CD4-positive, alpha-beta T cell treated with Interleukin-15 for 1 hour (primary cell): ENCODE measurements around the gene ERCC3.
"Not testable (repeated sequence)": the region's sequence is repeated elsewhere in the genome, so short reads cannot be mapped to it uniquely, and the experiment has no call there.

Source experiments
- DNase-seq: peaks from one replicate; pipeline ENCODE4 v3.0.0-alpha.2; 2020

Gene ERCC3

DNA sequence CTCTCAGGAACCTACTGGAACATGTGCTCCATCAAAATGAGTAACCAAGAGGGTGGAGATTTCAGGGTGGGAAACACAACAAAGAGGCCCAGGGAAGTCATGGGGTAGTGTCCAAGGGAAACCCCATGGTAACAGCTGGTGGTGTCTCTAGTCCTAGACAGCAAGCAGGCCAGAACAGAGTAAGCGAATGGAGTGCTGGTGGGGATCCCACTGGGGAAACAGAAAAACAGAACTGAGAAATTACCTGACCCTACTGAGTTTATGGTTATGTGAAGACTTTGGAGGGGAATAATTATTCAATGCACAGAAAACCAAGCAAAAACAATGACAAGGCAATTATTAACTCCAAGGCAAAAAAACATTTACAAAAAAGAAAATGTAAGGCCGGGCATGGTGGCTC is 16.9 kb downstream of the ERCC3 start:
- DNase-seq = no peak

DNA sequence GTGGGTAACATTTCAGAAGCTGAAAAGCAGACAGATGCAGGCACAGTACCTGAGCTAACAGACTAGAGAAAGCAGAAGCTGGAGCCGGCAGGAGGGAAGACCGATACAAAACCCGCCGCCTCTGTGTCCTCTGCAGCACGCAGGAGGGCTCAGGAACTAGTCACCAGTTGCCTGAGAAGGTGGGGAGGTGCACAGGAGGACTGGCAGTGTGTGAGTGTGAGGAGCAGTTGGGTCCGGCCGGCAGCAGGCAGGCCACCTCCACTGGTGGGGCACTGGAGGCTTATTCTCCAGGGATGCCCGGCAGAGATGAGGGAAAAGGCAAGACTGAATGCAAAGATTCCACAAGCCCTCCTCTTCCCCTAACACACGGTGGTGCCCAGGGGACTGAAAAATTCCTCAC is 18.2 kb downstream of the ERCC3 start:
- DNase-seq = no peak

DNA sequence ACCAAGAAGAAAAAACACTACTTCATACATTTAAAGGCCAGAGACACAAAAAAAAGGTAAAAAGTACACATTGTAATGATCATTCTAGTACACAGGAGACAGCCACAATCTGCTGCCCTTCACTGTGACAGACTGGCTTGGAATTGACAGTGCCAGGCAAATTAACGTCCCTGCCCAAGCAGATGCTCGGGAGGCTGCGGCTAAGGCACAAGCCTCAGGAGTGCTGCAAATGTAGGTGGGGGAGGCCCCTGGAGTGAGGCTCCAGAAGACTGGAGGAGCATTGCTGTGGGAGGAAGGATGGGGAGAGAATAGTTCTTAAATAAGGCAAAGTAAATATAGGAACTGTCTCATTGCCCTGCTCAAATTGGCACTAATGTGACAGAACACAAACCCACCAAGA is 18.6 kb downstream of the ERCC3 start:
- no peak for DNase-seq

DNA sequence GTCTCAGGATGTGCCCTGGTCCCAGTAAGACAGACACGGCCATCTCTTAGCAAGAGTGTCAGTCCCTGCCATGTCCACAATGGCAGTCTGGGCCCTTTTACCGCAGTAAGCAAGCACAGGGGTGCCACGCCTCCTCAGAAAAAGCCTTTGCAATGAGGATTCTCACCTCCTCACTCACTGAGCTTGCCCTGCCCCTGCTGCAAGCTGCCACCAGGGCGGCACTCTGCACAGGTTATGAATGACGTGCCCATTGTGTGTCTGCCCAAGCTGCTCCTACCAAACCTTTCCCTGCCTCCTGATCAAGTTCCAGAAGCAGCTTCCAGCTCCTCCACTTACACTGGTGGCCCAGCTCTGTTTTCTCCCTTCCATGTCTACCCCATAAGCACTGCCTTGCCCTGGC is 23.3 kb downstream of the ERCC3 start:
- DNase-seq = no peak

DNA sequence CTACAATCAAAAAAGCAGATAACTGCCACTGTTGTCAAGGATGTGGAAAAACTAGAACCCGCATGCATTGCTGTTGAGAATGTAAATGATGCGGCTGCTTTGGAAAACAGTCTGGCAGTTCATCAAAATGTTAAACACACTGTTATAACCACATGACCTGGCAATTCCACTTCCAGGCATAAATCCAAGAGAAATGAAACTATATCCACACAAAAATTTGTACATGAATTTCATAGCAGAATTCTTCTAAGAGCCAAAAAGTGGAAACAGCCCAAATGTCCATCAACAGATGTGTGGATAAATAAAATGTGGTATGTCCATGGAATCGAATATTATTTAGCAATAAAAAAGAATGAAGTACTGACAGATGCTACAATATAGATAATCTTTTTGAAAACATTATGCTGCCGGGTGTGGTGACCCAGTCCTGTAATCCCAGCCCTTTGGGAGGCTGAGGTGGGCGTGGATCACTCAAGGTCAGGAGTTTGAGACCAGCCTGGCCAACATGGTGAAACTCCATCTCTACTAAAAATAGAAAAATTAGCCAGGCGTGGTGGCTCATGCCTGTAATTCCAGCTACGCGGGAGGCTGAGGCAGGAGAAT is 32.0 kb downstream of the ERCC3 start:
- DNase-seq = no peak

DNA sequence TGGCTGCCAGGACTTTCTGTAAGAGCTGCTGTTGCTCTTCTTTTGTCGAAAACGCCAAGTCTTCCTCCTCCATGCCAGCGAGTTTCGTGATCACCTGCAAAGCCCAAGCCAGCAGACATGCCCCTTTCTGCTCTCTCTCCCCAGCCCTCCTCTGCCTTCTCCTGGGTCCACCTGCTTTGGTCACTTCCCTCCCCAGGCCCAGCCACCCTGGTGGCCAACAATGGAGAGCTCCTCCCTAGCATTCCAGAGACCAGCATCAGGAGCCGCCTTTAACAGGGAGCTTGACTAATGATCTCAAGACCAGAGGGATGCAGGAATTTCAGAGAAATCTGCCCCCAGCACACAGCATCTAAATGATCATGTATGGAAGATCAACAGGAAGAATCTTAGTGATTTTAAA is 34.6 kb downstream of the ERCC3 start:
- DNase-seq = no peak

DNA sequence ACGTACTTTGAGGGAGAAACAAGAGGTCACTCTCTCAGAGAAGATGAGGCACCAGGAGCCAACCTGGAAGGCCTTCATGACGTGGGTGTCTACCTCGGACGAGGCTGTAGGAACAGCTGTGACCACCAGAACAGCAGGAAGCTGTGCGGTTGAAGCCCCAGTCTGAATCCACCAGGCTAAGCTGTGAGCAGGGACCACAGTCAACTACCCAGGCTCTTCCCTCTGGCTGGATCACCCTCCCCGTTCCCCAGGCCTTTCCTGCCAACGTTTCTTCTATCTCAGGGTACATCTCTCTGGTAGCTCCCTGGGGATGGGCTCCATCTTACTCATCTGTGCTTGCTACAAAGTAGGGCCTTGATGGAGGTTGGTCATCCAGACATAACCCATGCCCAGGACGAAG is 37.1 kb downstream of the ERCC3 start:
- DNase-seq = no peak

DNA sequence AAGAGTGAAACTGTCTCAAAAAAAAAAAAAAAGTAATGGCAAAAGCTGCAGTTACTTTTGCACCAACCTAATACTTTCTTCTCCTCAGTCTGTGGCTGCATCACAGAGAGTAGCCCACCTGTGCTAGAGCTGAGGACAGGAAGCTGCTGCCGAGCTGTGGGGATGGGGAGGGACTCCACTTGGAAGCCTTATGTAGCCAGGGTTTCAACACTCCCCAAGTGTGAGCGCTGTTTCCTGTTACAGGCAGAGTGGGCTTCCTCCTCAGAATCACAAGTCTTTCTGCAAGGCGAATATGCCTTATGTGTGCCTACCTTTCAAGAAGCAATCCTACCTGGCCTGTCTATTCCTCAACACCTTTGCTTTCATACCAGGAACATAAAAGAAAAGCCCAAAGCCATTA is 37.6 kb downstream of the ERCC3 start:
- DNase-seq = no peak

DNA sequence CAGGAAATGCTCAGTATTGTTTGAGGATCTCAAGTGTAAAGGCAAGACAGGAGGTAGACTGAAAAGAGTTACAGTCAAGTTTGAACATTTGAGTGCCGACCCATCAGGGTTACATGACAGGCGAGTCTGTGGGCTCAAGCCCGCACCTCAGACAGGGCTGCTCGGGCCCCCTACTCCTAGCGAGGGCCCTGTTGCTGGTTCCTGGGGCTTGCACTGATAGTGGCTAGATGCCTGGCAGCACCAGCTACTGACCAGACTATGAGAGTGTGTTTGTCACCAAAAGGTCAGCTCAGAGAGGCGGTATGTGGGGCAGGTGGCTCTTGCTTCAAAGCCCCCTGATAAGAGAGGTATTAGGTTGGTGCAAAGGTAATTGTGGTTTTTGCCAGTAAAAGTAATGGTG is 38.2 kb downstream of the ERCC3 start:
- DNase-seq = no peak

DNA sequence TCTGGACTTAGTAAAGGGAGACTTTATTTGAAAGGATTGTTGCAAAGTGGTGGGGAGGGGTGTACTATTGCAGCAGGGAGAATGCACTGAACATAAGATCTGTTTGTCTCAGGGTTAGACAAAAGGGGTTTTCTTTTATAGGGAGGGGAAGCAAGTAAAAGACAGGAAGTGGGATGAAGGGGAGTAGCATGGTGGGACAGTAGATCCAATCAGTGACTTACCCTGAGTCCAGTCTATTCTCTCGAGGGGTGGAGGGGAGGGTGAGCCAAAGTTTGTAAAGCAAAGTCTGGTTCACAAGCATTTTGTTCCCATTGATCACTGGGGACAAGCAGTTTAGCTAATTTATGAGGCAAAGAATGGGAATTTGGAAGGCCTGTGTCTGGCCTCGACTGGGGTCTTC is 38.8 kb downstream of the ERCC3 start:
- no peak for DNase-seq

DNA sequence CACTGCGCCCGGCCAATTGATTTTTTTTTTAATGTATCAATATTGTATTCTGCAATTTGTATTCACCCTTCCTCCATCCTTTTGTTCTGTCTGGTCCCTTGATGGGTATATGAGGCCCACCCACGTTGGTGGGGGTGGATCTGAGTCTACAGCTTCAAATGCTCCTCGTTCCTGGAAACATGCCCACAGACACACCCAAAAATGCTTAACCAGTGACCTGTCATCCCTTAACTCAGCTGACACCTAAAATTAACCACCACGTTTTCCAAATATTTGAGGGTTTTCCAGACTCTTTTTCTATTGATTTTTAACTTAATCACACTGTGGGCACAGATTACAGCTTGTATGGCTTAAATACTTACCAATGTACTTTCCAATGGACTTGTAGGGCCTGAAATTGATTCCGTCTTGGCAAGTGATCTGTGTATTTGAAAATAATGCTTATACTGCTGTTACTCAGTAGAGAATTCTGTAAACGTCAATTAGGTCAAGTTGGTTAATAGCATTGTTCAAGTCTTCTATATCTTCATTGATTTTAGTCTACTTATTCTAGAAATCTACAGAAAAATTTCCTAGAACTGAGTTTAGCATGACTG is 39.5 kb downstream of the ERCC3 start:
- DNase-seq = no peak

DNA sequence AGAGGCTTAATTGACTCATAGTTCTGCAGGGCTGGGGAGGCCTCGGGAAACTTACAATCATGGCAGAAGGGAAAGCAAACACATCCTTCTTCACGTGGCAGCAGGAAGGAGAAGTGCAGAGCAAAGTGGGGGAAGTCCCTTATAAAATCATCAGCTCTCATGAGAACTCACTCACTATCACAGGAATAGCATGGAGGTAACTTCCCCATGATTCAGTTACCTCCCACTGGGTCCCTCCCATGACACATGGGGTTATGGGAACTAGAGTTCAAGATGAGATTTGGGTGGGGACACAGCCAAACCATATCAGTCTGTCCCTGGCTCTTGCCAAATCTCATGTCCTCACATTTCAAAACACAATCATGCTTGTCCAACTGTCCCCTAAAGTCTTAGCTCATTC is 52.8 kb downstream of the ERCC3 start:
- not testable (repeated sequence) for DNase-seq

DNA sequence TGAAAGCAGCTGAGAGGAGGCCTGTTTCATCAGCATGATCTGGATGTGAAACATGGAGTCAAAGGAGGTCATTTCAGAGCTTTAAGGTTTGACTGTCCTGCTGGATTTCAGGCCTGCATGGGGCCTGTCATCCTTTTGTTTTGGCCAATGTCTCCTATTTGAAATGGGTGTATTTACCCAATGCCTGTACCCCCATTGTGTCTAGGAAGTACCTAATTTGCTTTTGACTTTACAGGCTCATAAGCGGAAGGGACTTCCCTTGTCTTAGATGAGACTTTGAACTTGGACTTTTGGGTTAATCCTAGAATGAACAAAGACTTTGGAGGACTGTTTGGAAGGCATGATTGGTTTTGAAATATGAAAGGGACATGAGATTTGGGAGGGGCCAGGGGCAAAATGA is 54.5 kb downstream of the ERCC3 start:
- no peak for DNase-seq

DNA sequence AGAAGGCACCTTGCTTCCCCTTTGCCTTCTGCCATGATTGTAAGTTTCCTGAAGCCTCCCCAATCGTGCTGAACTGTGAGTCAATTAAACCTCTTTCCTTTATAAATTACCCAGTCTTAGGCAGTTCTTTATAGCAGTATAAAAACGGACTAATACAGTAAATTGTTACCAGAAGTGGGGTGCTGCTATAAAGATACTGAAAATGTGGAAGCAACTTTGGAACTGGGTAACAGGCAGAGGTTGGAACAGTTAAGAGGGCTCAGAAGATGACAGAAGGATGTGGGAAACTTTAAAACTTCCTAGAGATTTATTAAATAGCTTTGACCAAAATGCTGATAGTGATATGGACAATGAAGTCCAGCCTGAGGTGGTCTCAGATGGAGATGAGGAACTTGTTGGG is 56.2 kb downstream of the ERCC3 start:
- DNase-seq = not testable (repeated sequence)

DNA sequence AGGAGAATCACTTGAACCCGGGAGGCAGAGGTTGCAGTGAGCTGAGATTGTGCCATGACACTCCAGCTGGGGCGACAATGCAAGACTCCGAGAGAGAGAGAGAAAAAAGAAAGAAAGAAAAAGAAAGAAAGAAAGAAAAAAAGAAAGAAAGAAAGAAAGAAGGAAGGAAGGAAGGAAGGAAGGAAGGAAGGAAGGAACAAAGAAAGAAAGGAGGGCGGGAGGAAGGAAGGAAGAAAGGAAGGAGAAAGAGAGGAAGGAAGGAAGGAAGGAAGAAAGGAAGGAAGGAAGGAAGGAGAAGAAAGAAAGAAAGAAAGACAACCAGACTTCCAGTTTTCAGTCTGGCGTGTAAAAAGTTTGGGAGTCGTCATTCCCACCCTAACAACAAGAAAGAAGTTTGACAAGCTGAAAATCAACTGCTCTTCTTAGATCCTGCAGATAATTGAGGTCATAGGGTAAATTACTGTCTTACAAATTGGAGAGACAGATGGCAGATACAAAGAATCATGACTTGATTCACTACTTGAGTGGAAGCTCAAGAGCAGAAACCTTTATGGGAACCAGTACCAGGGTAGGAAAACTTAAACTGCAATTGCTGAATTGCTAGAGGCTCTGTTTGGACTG is 58.8 kb downstream of the ERCC3 start:
- DNase-seq = no peak

DNA sequence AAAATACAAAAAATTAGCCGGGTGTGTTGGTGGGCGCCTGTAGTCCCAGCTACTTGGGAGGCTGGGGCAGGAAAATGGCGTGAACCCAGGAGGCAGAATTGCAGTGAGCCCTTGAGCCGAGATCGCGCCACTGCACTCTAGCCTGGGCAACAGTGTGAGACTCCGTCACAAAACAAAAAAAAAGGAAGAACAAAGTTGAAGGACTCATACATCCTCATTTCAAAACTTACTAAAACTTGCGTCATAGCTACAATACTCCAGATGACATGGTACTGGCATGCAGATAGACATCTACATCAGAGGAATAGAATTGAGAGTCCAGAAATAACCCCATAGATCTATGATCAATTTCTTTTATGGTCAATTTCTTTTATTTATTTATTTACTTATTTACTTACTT is 60.2 kb downstream of the ERCC3 start:
- DNase-seq = no peak

DNA sequence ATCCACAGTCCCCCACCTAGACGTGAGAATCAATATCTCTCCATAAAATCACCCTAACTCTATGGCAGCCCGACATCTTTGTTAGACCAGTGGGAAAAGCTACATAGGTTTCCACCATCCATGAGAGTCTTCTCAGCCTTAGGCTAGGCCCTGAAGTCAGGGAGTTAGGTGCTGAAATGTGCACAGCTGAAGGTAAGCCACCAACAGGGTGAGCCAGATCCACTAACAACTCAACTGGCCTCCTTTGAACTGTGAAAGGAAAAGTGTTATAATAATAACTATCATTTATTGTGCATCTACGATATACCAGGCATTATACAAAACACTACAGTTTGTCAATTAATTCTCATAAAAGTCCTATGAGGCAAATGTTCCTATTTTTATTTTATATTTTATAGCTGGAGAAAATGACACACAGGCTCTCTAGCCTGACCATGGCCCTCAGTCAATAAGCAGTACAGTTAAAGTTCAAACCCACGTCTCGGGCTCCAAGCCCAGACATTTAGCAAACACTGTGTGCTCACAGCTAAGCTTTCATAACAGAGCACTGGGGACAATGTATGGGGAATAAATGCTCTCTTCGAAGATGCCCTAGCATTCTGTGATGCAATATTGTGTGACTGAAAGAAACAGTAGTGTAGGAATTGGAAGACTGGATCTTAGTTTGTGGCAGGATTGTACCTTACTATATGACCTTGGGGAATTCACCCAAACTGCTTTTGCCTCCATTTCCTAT is 62.6 kb downstream of the ERCC3 start:
- DNase-seq = no peak

DNA sequence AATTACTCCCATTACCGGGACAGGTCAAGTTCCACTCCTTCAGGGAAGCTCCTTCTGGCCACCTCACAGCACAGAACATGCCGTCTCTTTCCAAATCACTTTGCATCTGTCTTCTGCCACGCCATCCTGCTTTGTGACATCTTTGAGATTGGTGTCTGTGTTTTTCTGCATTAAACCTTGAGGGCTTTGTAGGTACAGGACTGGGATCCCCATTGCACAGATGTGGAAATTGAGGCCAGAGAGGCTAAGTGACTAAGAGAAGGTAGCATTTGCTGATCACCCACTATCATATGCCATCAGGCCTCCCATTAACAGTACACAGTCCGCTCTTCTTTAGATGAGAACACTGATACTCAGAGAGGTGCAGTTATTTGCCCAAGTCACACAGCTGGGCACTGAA is 64.4 kb downstream of the ERCC3 start:
- no peak for DNase-seq

DNA sequence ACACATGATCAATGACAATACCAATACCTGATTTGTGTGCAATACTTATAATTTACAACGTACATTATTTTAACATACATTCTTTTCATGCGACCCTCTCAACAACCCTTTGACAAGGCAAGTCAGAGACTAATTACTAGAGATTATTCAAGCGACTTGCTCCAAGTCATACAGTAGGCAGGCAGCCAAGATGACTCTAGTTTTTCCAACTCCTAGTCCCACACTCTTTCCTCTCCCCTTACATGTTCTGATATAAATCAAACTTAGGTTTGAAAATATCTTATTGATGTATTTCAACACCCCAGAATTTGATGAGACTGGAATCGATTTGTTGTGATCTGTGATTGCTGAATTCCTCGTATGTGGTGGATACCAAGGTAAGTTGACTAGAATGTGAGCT is 65.8 kb downstream of the ERCC3 start:
- DNase-seq = no peak

DNA sequence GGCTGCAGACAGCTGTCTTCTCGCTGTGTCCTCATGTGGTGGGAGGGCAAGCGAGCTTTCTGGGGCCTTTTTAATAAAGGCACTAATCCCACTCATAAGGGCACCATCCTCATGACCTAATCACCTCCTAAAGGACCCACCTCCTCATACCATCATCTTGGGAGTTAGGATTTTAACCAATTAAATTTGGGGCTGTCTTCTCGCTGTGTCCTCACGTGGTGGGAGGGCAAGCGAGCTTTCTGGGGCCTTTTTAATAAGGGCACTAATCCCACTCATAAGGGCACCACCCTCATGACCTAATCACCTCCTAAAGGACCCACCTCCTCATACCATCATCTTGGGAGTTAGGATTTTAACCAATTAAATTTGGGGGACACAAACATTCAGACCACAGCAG is 66.7 kb downstream of the ERCC3 start:
- not testable (repeated sequence) for DNase-seq

DNA sequence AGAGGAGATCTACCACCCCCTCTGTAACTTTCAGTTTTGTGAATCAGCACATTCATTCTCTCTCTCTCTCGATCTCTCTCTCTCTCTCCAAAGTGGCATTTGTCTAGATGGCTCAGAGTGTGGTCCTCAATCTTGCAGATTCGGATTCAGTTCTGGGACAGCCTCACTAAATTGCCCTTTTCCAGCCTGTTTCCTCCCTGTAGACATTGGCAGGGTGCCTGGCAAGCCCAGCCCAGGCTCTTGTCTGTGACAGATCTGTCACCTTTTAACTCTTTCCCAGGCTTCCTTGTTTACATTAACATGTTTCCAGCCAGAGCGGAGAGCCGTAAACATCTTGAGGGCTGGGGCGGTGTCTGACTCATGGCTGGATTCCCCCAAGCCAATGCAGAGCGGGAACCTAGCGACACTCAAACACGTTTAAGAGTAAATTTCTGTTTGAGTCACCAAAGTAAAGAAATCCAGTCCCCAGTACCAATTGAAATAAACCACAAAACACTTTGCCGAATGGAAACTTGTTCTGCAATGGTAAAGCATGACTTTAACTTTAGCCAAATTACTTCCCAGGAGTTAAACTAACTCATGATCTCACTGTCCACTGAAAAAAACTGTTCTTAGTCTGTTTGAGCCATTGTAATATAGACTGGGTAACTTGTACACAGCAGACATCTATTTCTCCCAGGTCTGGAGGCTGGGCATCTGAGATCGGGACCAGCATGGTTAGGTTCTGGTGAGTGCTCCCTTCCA is 67.3 kb downstream of the ERCC3 start:
- no peak for DNase-seq

DNA sequence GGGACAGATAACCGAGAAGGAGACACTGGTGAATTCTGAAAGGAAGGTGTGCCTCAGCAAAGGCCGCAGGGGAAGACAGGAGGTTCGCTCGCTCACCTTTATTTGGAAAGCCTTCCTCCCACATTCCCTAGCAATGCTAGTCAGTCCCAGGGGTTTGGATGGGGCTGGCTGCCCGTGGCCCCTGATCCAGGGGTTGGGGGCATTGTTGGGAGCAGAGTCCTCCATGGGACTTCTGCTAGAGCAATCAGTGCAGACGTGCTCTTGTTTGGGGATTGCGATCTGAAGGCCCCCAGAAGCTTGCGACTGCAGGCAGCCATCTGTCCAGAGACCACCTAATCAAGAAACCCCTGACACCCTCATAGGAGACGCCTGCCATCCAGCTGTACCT is 67.8 kb downstream of the ERCC3 start:
- no peak for DNase-seq

DNA sequence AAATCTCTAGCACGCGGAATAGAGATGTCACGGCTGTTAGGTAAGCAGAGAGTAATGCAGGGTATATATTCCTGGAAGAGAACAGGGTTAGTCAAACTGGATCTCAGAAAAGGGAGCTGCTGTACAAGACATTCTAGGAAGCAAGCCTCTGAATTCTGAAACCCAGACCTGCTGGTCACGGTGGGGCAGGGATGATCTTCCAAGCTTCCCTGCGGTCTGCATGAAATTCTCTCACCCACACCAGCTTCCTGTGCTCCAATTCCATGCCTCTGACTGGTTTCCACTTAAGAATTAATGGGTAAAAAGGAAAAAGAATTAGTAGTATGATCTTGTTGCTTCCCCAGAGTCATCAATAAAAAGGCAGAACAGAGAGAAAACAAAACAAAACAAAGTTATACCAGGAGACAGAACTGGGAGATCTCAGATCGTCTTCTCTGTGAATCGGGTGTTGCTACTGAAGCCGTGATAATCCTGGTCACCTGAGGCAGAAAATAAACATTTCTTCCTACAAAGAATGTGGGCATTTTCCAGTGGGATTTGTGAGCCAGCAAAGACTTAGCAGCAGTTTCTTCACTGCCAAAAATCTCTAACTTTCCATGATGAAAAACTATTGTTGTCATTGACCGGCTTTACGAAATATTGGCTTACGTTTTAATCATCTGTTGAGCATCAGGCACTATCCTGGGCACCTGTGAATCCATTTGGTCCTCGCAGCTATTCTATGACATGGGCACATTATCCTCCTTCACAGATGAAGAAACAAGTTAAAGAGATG is 68.6 kb downstream of the ERCC3 start:
- DNase-seq = no peak
